Naive thymus-derived CD4-positive, alpha-beta T cell (primary cell): ENCODE measurements around the gene ETFB. TPM values are rescaled to one million over a fixed set of nuclear protein-coding genes. Genes with fewer than 3 reads are reported as not detected.

Source experiments
- ATAC-seq: fragments of 150-1000 bp; cut with Tn5 transposase; 2 replicates; pipeline ENCODE4 v1.10.0; 2021; ENCODE audit warnings: mild to moderate bottlenecking, moderate library complexity
- CTCF ChIA-PET: fragments of 350-600 bp; sonication (Branson Sonifier 250); formaldehyde crosslinking; loops from one replicate; lab custom pipeline; 2021; ENCODE audit warnings: antibody characterized with exemption; lab: Charles Lee
- POLR2A ChIA-PET: fragments of 350-600 bp; sonication (Branson Sonifier 250); formaldehyde crosslinking; loops from one replicate; lab custom pipeline; 2021; ENCODE audit warnings: antibody characterized with exemption, inconsistent platforms; lab: Charles Lee
- DNase-seq, 9 donors: peaks; one replicate each; pipeline versions ENCODE4 v3.0.0 to v3.0.0-alpha.2; 2020 to 2022; ENCODE audit warnings: mixed read lengths in 1 of 9
- H3K27ac ChIP-seq: one replicate; pipeline ENCODE4 v1.7.0; 2013; ENCODE audit warnings: mild to moderate bottlenecking, low read depth, low read length, moderate library complexity
- H3K27me3 ChIP-seq, 2 donors: one replicate each; pipeline ENCODE4 v1.7.0; 2013; ENCODE audit warnings: low read length in 2 of 2, mild to moderate bottlenecking in 2 of 2, moderate library complexity in 2 of 2; ENCODE audit not compliant: control insufficient read depth in 2 of 2, insufficient read depth in 2 of 2
- H3K36me3 ChIP-seq, 3 experiments: 1 replicate in 2 of 3; 2 replicates in 1 of 3; pipeline ENCODE4 v1.7.0; 2013; ENCODE audit warnings: low read length in 3 of 3, mild to moderate bottlenecking in 3 of 3, moderate library complexity in 1 of 3; ENCODE audit not compliant: insufficient read depth in 3 of 3, control insufficient read depth in 2 of 3
- H3K4me1 ChIP-seq, 2 donors: one replicate each; pipeline ENCODE4 v1.7.0; 2013; ENCODE audit warnings: low read length in 2 of 2, mild to moderate bottlenecking in 2 of 2, moderate library complexity in 1 of 2; ENCODE audit not compliant: control insufficient read depth in 2 of 2, insufficient read depth in 2 of 2
- H3K4me3 ChIP-seq: 2 replicates; pipeline ENCODE4 v1.7.0; 2013; ENCODE audit warnings: mild to moderate bottlenecking, low read length
- H3K9me3 ChIP-seq, 3 experiments: 1 replicate in 2 of 3; 2 replicates in 1 of 3; pipeline ENCODE4 v1.7.0; 2013; ENCODE audit warnings: low read length in 3 of 3; ENCODE audit not compliant: control insufficient read depth in 2 of 3
- H3K27ac Mint-ChIP-seq, 9 donors: one replicate each; pipeline ENCODE4 v1.8.0; 2020 to 2022; ENCODE audit warnings: mixed read lengths in 9 of 9, mild to moderate bottlenecking in 8 of 9, moderate library complexity in 5 of 9, inconsistent platforms in 2 of 9
- H3K27me3 Mint-ChIP-seq, 5 donors: one replicate each; pipeline ENCODE4 v1.8.0; 2021 to 2022; ENCODE audit warnings: mixed read lengths in 5 of 5, mild to moderate bottlenecking in 1 of 5
- H3K36me3 Mint-ChIP-seq, 5 donors: one replicate each; pipeline ENCODE4 v1.8.0; 2020 to 2022; ENCODE audit warnings: mixed read lengths in 5 of 5, mild to moderate bottlenecking in 3 of 5, inconsistent platforms in 1 of 5
- H3K4me1 Mint-ChIP-seq, 7 donors: one replicate each; pipeline ENCODE4 v1.8.0; 2020 to 2022; ENCODE audit warnings: mixed read lengths in 7 of 7, mild to moderate bottlenecking in 3 of 7, inconsistent platforms in 1 of 7
- H3K4me3 Mint-ChIP-seq, 10 donors: one replicate each; pipeline ENCODE4 v1.8.0; 2020 to 2022; ENCODE audit warnings: mild to moderate bottlenecking in 10 of 10, mixed read lengths in 10 of 10, moderate library complexity in 6 of 10, inconsistent platforms in 2 of 10
- H3K9me3 Mint-ChIP-seq, 11 donors: one replicate each; pipeline ENCODE4 v1.8.0; 2020 to 2022; ENCODE audit warnings: mixed read lengths in 11 of 11, mild to moderate bottlenecking in 4 of 11, inconsistent platforms in 1 of 11, moderate library complexity in 1 of 11
- intact Hi-C, 2 donors: fragments of 100-400 bp; cut with micrococcal nuclease; formaldehyde crosslinking; loops; one replicate each; pipeline ENCODE4 v1.15.1; 2023
- polyA plus RNA-seq, 2 donors: library from polyadenylated mRNA; unstranded; fragments of 300-500 nt; fragmentation: Illumina TruSeq; gene quantifications; one replicate each; pipeline ENCODE4 v1.2.3, GENCODE V29; 2021
- total RNA-seq, 6 experiments: library from RNA in 5 of 6; stranded (reverse) in 5 of 6; gene quantifications; 1 replicate in 5 of 6; 2 replicates in 1 of 6; pipeline ENCODE4 v1.2.3 and lab custom pipeline; 2021 to 2026

The ETFB gene
- total and polyA plus RNA-seq, 7 experiments from 2014 or later, result 31.8 to 90.3 (median 51.0) TPM

GRCh38 chr19:51368366-51369282 lies 2.4 kb upstream of the ETFB start, which contains the start of gene CLDND2:
TSS of gene CLDND2 (minus strand) at chr19:51369003. CDS start at chr19:51368577, 426 bp downstream.
- DNase-seq (peak in 2 of 9 donors; percentile 7 to 18), ATAC-seq (no peak)
- no peaks in the 10 kb centered on the region for H3K36me3 ChIP-seq
- peak within 1 kb of the TSS; percentile 96 for H3K4me3 ChIP-seq
- H3K27ac Mint-ChIP-seq, result peak within 1 kb of the TSS in 8 of 9 donors; percentile 88 to 98 (median 95)
- H3K4me1 Mint-ChIP-seq, result peaks cover 53 to 82% (median 58%) of the 10 kb centered on the region in 7 donors
- H3K4me1 ChIP-seq, result peaks cover 23 to 28% of the 10 kb centered on the region in 2 donors
- H3K27me3 ChIP-seq, result no peaks in the 10 kb centered on the region
- H3K27me3 Mint-ChIP-seq, result no peaks in the 10 kb centered on the region
- ChIA-PET POLR2A (interaction anchor here (0.8 kb wide), 1 partner anchor 25 kb away, joined by 3 read pairs; no protein-coding TSS in a partner anchor), CTCF (no interaction called here)
- no peaks in the 10 kb centered on the region for H3K9me3 ChIP-seq
- H3K36me3 Mint-ChIP-seq, result peaks cover 0 to 8% (median 0%) of the 10 kb centered on the region in 5 donors
- no peaks in the 10 kb centered on the region for H3K9me3 Mint-ChIP-seq
- H3K27ac ChIP-seq, result peak within 1 kb of the TSS; percentile 81
- H3K4me3 Mint-ChIP-seq, result peak within 1 kb of the TSS; percentile 92 to 100 (median 98)
- intact Hi-C loops, result loop anchor here (5.0 to 10.0 kb wide), 3 partner anchors 984 to 1551 kb away; partner anchors contain the start of genes MED25 (in 1 of the 2) and POLD1 (in 1 of the 2)

- Histone ChIP-seq H3K36me3 (no peaks in the 10 kb centered on the region), H3K4me1 (peaks cover 23 to 26% of the 10 kb centered on the region in 2 donors), H3K27ac (peak overlapping the region; percentile 81), H3K27me3 (no peaks in the 10 kb centered on the region), H3K4me3 (peak overlapping the region; percentile 96), H3K9me3 (no peaks in the 10 kb centered on the region)
- intact Hi-C loops, result loop anchor here (1.0 to 10.0 kb wide), 11 partner anchors 9 to 1550 kb away; partner anchors contain the start of genes CTU1 (in 2 of the 2), MED25 (in 1 of the 2) and POLD1 (in 1 of the 2)
- H3K4me1 Mint-ChIP-seq, result peaks cover 53 to 81% (median 59%) of the 10 kb centered on the region in 7 donors
- peak overlapping the region; percentile 92 to 100 (median 98) for H3K4me3 Mint-ChIP-seq
- no peaks in the 10 kb centered on the region for H3K9me3 Mint-ChIP-seq
- DNase-seq (peak; percentile 84 to 100 (median 90)), ATAC-seq (peak; percentile 93)
- H3K27me3 Mint-ChIP-seq, result no peaks in the 10 kb centered on the region
- peaks cover 0 to 6% (median 0%) of the 10 kb centered on the region in 5 donors for H3K36me3 Mint-ChIP-seq
- H3K27ac Mint-ChIP-seq, result peak overlapping the region; percentile 79 to 98 (median 95)
- ChIA-PET CTCF (no interaction called here), POLR2A (interaction anchor here (0.8 kb wide), 1 partner anchor 26 kb away, joined by 3 read pairs; no protein-coding TSS in a partner anchor)
Measured at GRCh38 chr19:51367565-51368365, 1.6 kb upstream of the ETFB start.

GRCh38 chr19:51367255-51367564 lies 1.0 kb upstream of the ETFB start:
- Mint-ChIP-seq H3K4me1 (peaks cover 53 to 81% (median 59%) of the 10 kb centered on the region in 7 donors), H3K27ac (peak overlapping the region; percentile 79 to 98 (median 95)), H3K36me3 (peaks cover 0 to 4% (median 0%) of the 10 kb centered on the region in 5 donors), H3K27me3 (no peaks in the 10 kb centered on the region), H3K9me3 (no peaks in the 10 kb centered on the region), H3K4me3 (peak overlapping the region; percentile 92 to 100 (median 98))
- H3K4me3 ChIP-seq, result peak overlapping the region; percentile 96
- CTCF ChIA-PET, result no interaction called here
- no peaks in the 10 kb centered on the region for H3K9me3 ChIP-seq
- DNase-seq (peak in 1 of 9 donors; percentile 20), ATAC-seq (no peak)
- POLR2A ChIA-PET, result no interaction called here
- peak overlapping the region; percentile 81 for H3K27ac ChIP-seq
- no peaks in the 10 kb centered on the region for H3K36me3 ChIP-seq
- no peaks in the 10 kb centered on the region for H3K27me3 ChIP-seq
- peaks cover 23 to 26% of the 10 kb centered on the region in 2 donors for H3K4me1 ChIP-seq
- intact Hi-C loops, result loop anchor here (1.0 to 10.0 kb wide), 11 partner anchors 9 to 1550 kb away; partner anchors contain the start of genes CTU1 (in 2 of the 2), MED25 (in 1 of the 2) and POLD1 (in 1 of the 2)

GRCh38 chr19:51366389-51367254 lies 434 bp upstream of the ETFB start:
- POLR2A ChIA-PET, result no interaction called here
- Mint-ChIP-seq H3K9me3 (no peaks in the 10 kb centered on the region), H3K27ac (peak overlapping the region; percentile 79 to 98 (median 95)), H3K27me3 (no peaks in the 10 kb centered on the region), H3K4me3 (peak overlapping the region; percentile 92 to 100 (median 98)), H3K36me3 (peaks cover 0 to 4% (median 0%) of the 10 kb centered on the region in 5 donors), H3K4me1 (peaks cover 51 to 80% (median 58%) of the 10 kb centered on the region in 7 donors)
- peak overlapping the region; percentile 96 for H3K4me3 ChIP-seq
- intact Hi-C loops, result loop anchor here (1.0 to 10.0 kb wide), 11 partner anchors 10 to 1549 kb away; partner anchors contain the start of genes CTU1 (in 2 of the 2), MED25 (in 1 of the 2) and POLD1 (in 1 of the 2)
- no peaks in the 10 kb centered on the region for H3K27me3 ChIP-seq
- DNase-seq (peak; percentile 72 to 91 (median 86)), ATAC-seq (peak; percentile 65)
- H3K36me3 ChIP-seq, result no peaks in the 10 kb centered on the region
- H3K4me1 ChIP-seq, result peaks cover 17 to 21% of the 10 kb centered on the region in 2 donors
- H3K9me3 ChIP-seq, result no peaks in the 10 kb centered on the region
- CTCF ChIA-PET, result interaction anchor here (1.2 to 1.3 kb wide), 2 partner anchors 12 to 72 kb away, joined by 3 to 5 read pairs; no protein-coding TSS in a partner anchor
- H3K27ac ChIP-seq, result peak overlapping the region; percentile 81

- CTCF ChIA-PET, result interaction anchor here (1.2 to 1.3 kb wide), 2 partner anchors 10 to 74 kb away, joined by 3 to 5 read pairs; no protein-coding TSS in a partner anchor
- Mint-ChIP-seq H3K36me3 (peaks cover 0 to 4% (median 0%) of the 10 kb centered on the region in 5 donors), H3K4me3 (peak overlapping the region; percentile 92 to 100 (median 98)), H3K9me3 (no peaks in the 10 kb centered on the region), H3K4me1 (peaks cover 44 to 71% (median 46%) of the 10 kb centered on the region in 7 donors), H3K27ac (peak overlapping the region; percentile 79 to 98 (median 95)), H3K27me3 (no peaks in the 10 kb centered on the region)
- ATAC-seq (peak; percentile 18), DNase-seq (peak in 6 of 9 donors; percentile 20 to 40 (median 26))
- Histone ChIP-seq H3K4me3 (peak overlapping the region; percentile 96), H3K36me3 (no peaks in the 10 kb centered on the region), H3K4me1 (peaks cover 15 to 18% of the 10 kb centered on the region in 2 donors), H3K27me3 (no peaks in the 10 kb centered on the region), H3K27ac (peak overlapping the region; percentile 81), H3K9me3 (no peaks in the 10 kb centered on the region)
- intact Hi-C loops, result loop anchor here (5.0 to 10.0 kb wide), 3 partner anchors 981 to 1548 kb away; partner anchors contain the start of genes MED25 (in 1 of the 2) and POLD1 (in 1 of the 2)
- POLR2A ChIA-PET, result interaction anchor here (0.9 to 1.3 kb wide), 2 partner anchors 11 to 76 kb away, joined by 3 to 4 read pairs; no protein-coding TSS in a partner anchor
Measured at GRCh38 chr19:51365211-51365964, 800 bp downstream of the ETFB start.
